Mesothelial cell of epicardium (in vitro differentiated cells): Measurements from ENCODE around the gene TRERF1. TPM values are rescaled to one million over a fixed set of nuclear protein-coding genes. Genes with fewer than 3 reads are reported as not detected.

Source experiments
- DNase-seq, 2 experiments: peaks; one replicate each; pipeline ENCODE4 v3.0.0; 2021; ENCODE audit warnings: low spot score in 2 of 2; ENCODE audit not compliant: unreplicated experiment in 2 of 2
- H3K27ac Mint-ChIP-seq: 2 replicates; pipeline ENCODE4 v1.8.0; 2021; ENCODE audit warnings: mixed read lengths
- H3K27me3 Mint-ChIP-seq: 2 replicates; pipeline ENCODE4 v1.8.0; 2021; ENCODE audit warnings: low read depth, mixed read lengths
- H3K36me3 Mint-ChIP-seq: 2 replicates; pipeline ENCODE4 v1.8.0; 2021; ENCODE audit warnings: mixed read lengths
- H3K4me1 Mint-ChIP-seq: 2 replicates; pipeline ENCODE4 v1.8.0; 2021; ENCODE audit warnings: mixed read lengths
- H3K4me3 Mint-ChIP-seq: 2 replicates; pipeline ENCODE4 v1.8.0; 2021; ENCODE audit warnings: mild to moderate bottlenecking, moderate library complexity, mixed read lengths
- H3K9me3 Mint-ChIP-seq: 2 replicates; pipeline ENCODE4 v1.8.0; 2021; ENCODE audit warnings: mixed read lengths
- total RNA-seq: library from RNA; stranded (reverse); gene quantifications from 3 replicates; pipeline ENCODE4 v1.2.1, GENCODE V29; 2021
- TF ChIP-seq, protein P1 (sequence below): fragments of 200-600 bp; sonication (generic); IDR thresholded peaks from one replicate; pipeline ENCODE4 v1.5.0; 2021; ENCODE audit warnings: antibody characterized with exemption; ENCODE audit not compliant: unreplicated experiment

The TRERF1 gene
- total RNA-seq, 1 donor from 2014 or later, result 19.8 TPM

DNA sequence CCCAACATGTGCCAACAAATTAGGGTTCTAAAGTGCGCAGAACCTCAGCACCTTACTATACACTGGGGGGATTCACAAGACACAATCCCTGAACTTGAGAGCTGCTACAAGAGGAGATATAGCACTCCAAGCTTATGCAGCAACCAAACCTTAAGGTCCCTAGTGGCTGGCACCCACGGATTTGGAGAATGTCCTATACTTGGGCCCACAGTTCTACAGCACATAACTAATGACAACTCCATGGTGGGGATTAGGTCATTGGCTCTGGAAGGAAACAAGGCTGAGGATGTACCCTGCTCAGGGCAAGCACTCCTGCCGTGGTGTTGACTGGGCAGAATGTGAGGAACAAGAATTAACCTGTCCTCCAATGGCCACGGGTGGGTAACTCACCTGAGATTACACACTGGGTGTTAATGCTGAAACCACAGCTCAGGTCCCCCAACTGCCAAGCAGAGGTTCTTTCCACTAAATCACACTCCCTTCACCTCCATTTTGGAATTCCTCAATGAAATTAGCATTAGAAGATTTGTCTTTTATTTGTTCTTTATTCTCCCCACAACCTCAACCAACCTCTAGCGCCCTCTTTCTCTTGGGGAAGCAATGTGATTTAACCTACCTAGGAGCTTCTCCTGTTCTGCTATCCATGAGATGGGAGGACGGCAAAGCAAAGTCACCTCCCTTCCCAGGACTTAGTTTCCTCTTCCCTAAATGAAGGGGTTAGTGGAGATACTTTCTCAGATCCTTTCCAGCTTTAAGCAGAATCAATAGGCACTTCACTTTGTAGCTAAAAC, 32.0 kb downstream of the TRERF1 start:
- peaks cover 4% of the 10 kb centered on the region for H3K36me3 Mint-ChIP-seq
- no peaks in the 10 kb centered on the region for H3K27me3 Mint-ChIP-seq
- peak overlapping the region; percentile 59 for H3K27ac Mint-ChIP-seq
- TF ChIP-seq, protein P1, sequence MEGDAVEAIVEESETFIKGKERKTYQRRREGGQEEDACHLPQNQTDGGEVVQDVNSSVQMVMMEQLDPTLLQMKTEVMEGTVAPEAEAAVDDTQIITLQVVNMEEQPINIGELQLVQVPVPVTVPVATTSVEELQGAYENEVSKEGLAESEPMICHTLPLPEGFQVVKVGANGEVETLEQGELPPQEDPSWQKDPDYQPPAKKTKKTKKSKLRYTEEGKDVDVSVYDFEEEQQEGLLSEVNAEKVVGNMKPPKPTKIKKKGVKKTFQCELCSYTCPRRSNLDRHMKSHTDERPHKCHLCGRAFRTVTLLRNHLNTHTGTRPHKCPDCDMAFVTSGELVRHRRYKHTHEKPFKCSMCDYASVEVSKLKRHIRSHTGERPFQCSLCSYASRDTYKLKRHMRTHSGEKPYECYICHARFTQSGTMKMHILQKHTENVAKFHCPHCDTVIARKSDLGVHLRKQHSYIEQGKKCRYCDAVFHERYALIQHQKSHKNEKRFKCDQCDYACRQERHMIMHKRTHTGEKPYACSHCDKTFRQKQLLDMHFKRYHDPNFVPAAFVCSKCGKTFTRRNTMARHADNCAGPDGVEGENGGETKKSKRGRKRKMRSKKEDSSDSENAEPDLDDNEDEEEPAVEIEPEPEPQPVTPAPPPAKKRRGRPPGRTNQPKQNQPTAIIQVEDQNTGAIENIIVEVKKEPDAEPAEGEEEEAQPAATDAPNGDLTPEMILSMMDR, result no peak
- no peak overlapping the region for H3K4me3 Mint-ChIP-seq
- peaks cover 7% of the 10 kb centered on the region for H3K4me1 Mint-ChIP-seq
- DNase-seq, result no peak
- peaks cover 6% of the 10 kb centered on the region for H3K9me3 Mint-ChIP-seq

DNA sequence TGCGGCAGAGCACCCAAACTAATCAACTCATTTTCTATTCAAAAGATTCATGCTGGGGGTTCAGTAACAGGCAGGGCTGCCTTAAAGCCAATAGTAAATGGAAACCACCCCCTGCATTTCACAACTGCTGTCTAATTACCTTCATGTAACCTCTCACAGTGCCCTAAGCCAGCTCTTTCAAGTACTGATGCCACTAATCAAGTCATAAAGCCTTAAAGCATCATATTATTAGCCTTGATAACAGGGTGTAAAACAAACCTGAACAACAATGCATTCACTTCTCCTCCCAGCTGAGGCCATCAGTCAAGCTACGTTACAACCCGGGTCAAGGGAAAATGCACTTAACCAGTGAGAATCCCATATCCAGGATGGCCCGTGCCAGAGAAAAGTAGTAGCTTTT, 33.0 kb downstream of the TRERF1 start:
- TF ChIP-seq, protein P1, result no peak
- Mint-ChIP-seq H3K4me1 (peaks cover 7% of the 10 kb centered on the region), H3K36me3 (peaks cover 4% of the 10 kb centered on the region), H3K4me3 (no peak overlapping the region), H3K27me3 (no peaks in the 10 kb centered on the region), H3K9me3 (peaks cover 6% of the 10 kb centered on the region), H3K27ac (no peak overlapping the region)
- DNase-seq, result no peak

DNA sequence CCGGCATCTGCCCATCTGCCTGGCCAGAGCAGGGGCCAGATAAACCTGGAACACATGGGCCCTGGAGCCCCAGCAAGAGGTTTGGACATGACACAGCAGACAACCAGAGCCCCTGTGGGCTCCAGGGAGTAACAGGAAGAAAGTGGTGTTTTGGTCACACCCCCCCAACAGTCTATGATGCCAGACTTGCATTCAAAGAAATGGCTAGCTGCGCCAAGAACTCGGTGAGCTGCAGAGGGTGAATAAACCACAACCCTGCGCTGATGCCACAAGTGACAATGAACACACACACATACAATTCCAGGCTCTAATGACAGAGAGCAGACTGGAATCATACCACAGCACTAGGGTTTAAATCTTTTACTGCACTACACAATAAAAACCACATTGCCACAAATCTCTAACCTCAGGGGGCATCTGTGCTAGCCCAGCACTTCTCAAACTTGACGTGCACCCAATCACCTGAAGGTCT, 34.0 kb downstream of the TRERF1 start:
- H3K27ac Mint-ChIP-seq, result no peak overlapping the region
- no peak overlapping the region for H3K4me3 Mint-ChIP-seq
- no peak for DNase-seq
- H3K36me3 Mint-ChIP-seq, result peaks cover 6% of the 10 kb centered on the region
- H3K27me3 Mint-ChIP-seq, result no peaks in the 10 kb centered on the region
- peaks cover 7% of the 10 kb centered on the region for H3K4me1 Mint-ChIP-seq
- H3K9me3 Mint-ChIP-seq, result peaks cover 6% of the 10 kb centered on the region
- TF ChIP-seq, protein P1, result no peak

DNA sequence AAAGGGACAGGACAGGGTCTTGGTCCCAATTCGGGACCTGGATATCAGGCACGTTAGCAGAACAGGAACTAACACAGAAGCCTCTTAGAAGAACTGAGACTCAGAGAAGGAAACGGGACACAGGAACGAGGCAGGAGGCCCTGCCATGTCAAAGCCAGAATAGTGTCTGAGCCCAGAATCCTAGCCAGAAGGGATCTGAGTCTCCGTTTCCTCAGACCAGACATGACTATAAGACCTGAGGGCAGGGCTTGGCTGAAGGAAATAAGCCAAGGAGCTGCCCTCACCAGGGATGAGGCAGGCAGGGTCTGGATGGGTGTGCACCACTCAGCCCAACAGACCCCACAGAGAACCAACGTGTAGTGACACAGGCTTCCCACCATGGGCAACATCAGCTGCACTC, 40.3 kb downstream of the TRERF1 start:
- Mint-ChIP-seq H3K4me3 (no peak overlapping the region), H3K27ac (no peak overlapping the region), H3K4me1 (peaks cover 15% of the 10 kb centered on the region), H3K27me3 (no peaks in the 10 kb centered on the region), H3K36me3 (peaks cover 4% of the 10 kb centered on the region), H3K9me3 (peaks cover 6% of the 10 kb centered on the region)
- TF ChIP-seq, protein P1, result no peak
- DNase-seq, result no peak

DNA sequence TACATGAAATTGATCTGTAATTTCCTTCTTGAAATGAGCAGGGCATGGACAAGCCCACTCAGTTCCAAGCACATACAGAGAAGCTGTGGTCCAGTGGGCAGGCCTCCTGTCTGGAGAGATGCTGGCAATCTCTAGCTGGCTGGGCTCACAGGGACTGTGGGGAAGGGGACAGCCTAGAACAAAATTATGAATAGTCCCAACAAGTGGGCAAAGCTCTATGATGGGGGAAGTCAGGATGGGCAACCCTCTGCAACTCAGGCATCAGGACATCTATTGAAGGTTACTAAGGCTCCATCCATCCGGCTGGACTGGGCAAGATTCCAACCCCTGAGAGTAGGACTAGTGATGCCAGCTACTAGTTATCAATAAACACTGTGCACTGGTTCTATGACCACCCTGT, 40.9 kb downstream of the TRERF1 start:
- H3K36me3 Mint-ChIP-seq, result peaks cover 4% of the 10 kb centered on the region
- peaks cover 6% of the 10 kb centered on the region for H3K9me3 Mint-ChIP-seq
- no peak overlapping the region for H3K4me3 Mint-ChIP-seq
- DNase-seq, result no peak
- H3K27me3 Mint-ChIP-seq, result no peaks in the 10 kb centered on the region
- no peak overlapping the region for H3K27ac Mint-ChIP-seq
- peaks cover 18% of the 10 kb centered on the region for H3K4me1 Mint-ChIP-seq
- TF ChIP-seq, protein P1, result no peak
